Neural cell (in vitro differentiated cells): ENCODE measurements around the gene DGKZ. TPM values are rescaled to one million over a fixed set of nuclear protein-coding genes. Genes with fewer than 3 reads are reported as not detected.

Experiments used
- H2AFZ ChIP-seq: fragments of 200-600, 300-800 bp; sonication (generic), shearing (Covaris generic); 2 replicates; pipeline ENCODE4 v1.6.0; 2014; ENCODE audit warnings: low read depth, mild to moderate bottlenecking, antibody characterized with exemption, low read length, moderate library complexity
- H3F3A ChIP-seq: fragments of 200-600 bp; shearing (Covaris generic); 2 replicates; pipeline ENCODE4 v1.6.1; 2016; ENCODE audit warnings: mild to moderate bottlenecking, moderate library complexity, mixed read lengths, antibody characterized with exemption, low read length; ENCODE audit not compliant: insufficient read depth, poor library complexity, severe bottlenecking
- H3K27ac ChIP-seq: fragments of 200-600, 300-800 bp; sonication (generic), shearing (Covaris generic); 2 replicates; pipeline ENCODE4 v1.5.1; 2014; ENCODE audit warnings: mild to moderate bottlenecking, low read length, moderate library complexity
- H3K27me3 ChIP-seq: fragments of 300-800, 200-600 bp; sonication (generic), shearing (Covaris generic); 2 replicates; pipeline ENCODE4 v1.6.0; 2014; ENCODE audit warnings: mild to moderate bottlenecking, low read depth, low read length, moderate library complexity; ENCODE audit not compliant: insufficient read depth
- H3K36me3 ChIP-seq: fragments of 300-800, 200-600 bp; sonication (generic), shearing (Covaris generic); 2 replicates; pipeline ENCODE4 v1.5.1; 2014; ENCODE audit warnings: mild to moderate bottlenecking, antibody characterized with exemption, low read length, moderate library complexity; ENCODE audit not compliant: insufficient read depth
- H3K4me2 ChIP-seq: fragments of 300-800, 200-600 bp; sonication (generic), shearing (Covaris generic); 2 replicates; pipeline ENCODE4 v1.6.0; 2014; ENCODE audit warnings: mild to moderate bottlenecking, low read length
- H3K4me3 ChIP-seq: fragments of 300-800, 200-600 bp; sonication (generic), shearing (Covaris generic); 2 replicates; pipeline ENCODE4 v1.5.1; 2014; ENCODE audit warnings: mild to moderate bottlenecking, low read length, moderate library complexity
- H3K79me2 ChIP-seq: fragments of 200-600 bp; shearing (Covaris generic); replicated peaks from 2 replicates; pipeline ENCODE4 v1.6.0; 2014; ENCODE audit warnings: mild to moderate bottlenecking, low read length, moderate library complexity; ENCODE audit not compliant: insufficient read depth
- H3K9ac ChIP-seq: fragments of 300-800, 200-600 bp; sonication (generic), shearing (Covaris generic); 2 replicates; pipeline ENCODE4 v1.6.1; 2016; ENCODE audit warnings: mild to moderate bottlenecking, low read length, mixed read lengths
- H3K9me2 ChIP-seq: fragments of 200-600 bp; shearing (Covaris generic); 2 replicates; pipeline ENCODE4 v1.6.1; 2016; ENCODE audit warnings: mild to moderate bottlenecking, low read length, mixed read lengths; ENCODE audit not compliant: insufficient read depth
- H3K9me3 ChIP-seq: fragments of 200-600, 300-800 bp; sonication (generic), shearing (Covaris generic); 2 replicates; pipeline ENCODE4 v1.6.1; 2016; ENCODE audit warnings: mild to moderate bottlenecking, mixed run types, low read length, moderate library complexity, mixed read lengths
- H4K20me1 ChIP-seq: fragments of 200-600 bp; shearing (Covaris generic); 2 replicates; pipeline ENCODE4 v1.6.1; 2016; ENCODE audit warnings: mild to moderate bottlenecking, mixed run types; ENCODE audit not compliant: insufficient read depth
- EP300 ChIP-seq: fragments of 450-650 bp; conservative IDR thresholded peaks from 2 replicates; pipeline ENCODE4 v1.6.1; 2014; ENCODE audit warnings: antibody characterized with exemption, mild to moderate bottlenecking, moderate library complexity; ENCODE audit not compliant: poor library complexity, severe bottlenecking
- EZH2 ChIP-seq: fragments of 200-600, 300-800 bp; shearing (Covaris generic), sonication (generic); IDR thresholded peaks from 2 replicates; pipeline ENCODE4 v1.6.1; 2014; ENCODE audit warnings: antibody characterized with exemption, low read length, borderline replicate concordance, mild to moderate bottlenecking; ENCODE audit not compliant: insufficient read depth, poor library complexity, severe bottlenecking
- MXI1 ChIP-seq: fragments of 450-650 bp; conservative IDR thresholded peaks from 2 replicates; pipeline ENCODE4 v1.6.1; 2014; ENCODE audit warnings: antibody characterized with exemption, mild to moderate bottlenecking; ENCODE audit not compliant: poor library complexity, severe bottlenecking
- POLR2AphosphoS5 ChIP-seq: IDR thresholded peaks from 2 replicates; pipeline ENCODE4 v1.6.1; 2012
- RAD21 ChIP-seq: fragments of 450-650 bp; conservative IDR thresholded peaks from 2 replicates; pipeline ENCODE4 v1.6.1; 2014; ENCODE audit warnings: antibody characterized with exemption, mild to moderate bottlenecking, moderate library complexity
- SMC3 ChIP-seq: fragments of 450-650 bp; conservative IDR thresholded peaks from 2 replicates; pipeline ENCODE4 v1.6.1; 2014; ENCODE audit warnings: antibody characterized with exemption, mild to moderate bottlenecking, moderate library complexity; ENCODE audit not compliant: poor library complexity
- TAF1 ChIP-seq: IDR thresholded peaks from 2 replicates; pipeline ENCODE4 v1.6.1; 2012; ENCODE audit warnings: low read depth
- polyA plus RNA-seq: library from polyadenylated mRNA; depleted of rRNA; stranded (reverse); fragments of >200 nt; gene quantifications from 2 replicates; pipeline ENCODE4 v1.2.3, GENCODE V29; 2014
- TF ChIP-seq, protein P1 (sequence below): fragments of 450-650 bp; IDR thresholded peaks from 2 replicates; pipeline ENCODE4 v1.5.1; 2014; ENCODE audit warnings: antibody characterized with exemption, mild to moderate bottlenecking, moderate library complexity; ENCODE audit not compliant: poor library complexity, severe bottlenecking
- TF ChIP-seq, protein P2 (sequence below): IDR thresholded peaks from 2 replicates; pipeline ENCODE4 v1.6.1; 2012; ENCODE audit warnings: borderline replicate concordance

The DGKZ gene
- polyA plus RNA-seq, 1 donor from 2014 or later: 55.7 TPM

DNA sequence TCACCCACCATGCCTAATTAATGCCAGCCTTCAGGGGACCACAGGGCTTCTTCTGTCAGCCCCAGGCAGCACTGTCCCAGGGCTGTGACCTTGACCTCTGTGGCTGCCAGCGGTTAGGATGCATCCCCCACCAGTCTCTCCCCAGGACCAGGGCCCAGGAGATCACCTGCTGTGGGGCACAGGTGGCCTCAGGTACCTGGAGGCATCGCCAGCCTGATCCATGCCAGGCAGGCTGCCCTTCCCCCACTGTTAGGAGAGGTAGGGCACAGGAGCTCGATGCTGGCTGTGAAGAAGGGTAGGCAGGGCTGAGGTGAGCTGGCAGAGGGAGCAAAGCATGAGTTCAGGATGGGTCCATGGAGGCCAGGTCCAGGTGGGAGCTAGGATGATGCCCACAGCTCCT lies 17.5 kb downstream of the DGKZ start:
- no peaks in the 10 kb centered on the region for H3K9me3 ChIP-seq
- H3K4me3 ChIP-seq: no peak overlapping the region
- no peak for TF ChIP-seq RAD21
- H2AFZ ChIP-seq: no peak overlapping the region
- no peaks in the 10 kb centered on the region for H3F3A ChIP-seq
- H3K9ac ChIP-seq: no peak overlapping the region
- no peaks in the 10 kb centered on the region for H3K27me3 ChIP-seq
- H4K20me1 ChIP-seq: no peaks in the 10 kb centered on the region
- no peak overlapping the region for H3K27ac ChIP-seq
- no peaks in the 10 kb centered on the region for H3K9me2 ChIP-seq
- no peaks in the 10 kb centered on the region for H3K79me2 ChIP-seq
- H3K36me3 ChIP-seq: no peaks in the 10 kb centered on the region
- H3K4me2 ChIP-seq: no peak overlapping the region

DNA sequence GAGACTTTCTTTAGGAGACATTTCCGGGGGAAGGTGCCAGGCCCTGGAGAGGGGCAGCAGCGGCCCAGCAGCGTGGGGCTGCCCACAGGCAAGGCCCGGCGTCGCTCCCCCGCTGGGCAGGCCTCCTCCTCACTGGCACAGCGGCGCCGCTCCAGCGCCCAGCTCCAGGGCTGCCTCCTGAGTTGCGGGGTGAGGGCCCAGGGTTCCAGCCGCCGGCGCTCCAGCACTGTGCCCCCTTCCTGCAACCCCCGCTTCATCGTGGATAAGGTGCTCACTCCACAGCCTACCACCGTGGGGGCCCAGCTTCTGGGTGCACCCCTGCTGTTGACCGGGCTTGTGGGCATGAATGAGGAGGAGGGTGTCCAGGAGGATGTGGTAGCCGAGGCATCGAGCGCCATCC lies 19.0 kb downstream of the DGKZ start:
- Histone ChIP-seq H3F3A (no peaks in the 10 kb centered on the region), H4K20me1 (no peaks in the 10 kb centered on the region), H3K9ac (no peak overlapping the region), H3K9me3 (no peaks in the 10 kb centered on the region), H3K4me2 (no peak overlapping the region), H3K4me3 (no peak overlapping the region), H3K36me3 (no peaks in the 10 kb centered on the region), H2AFZ (no peak overlapping the region), H3K79me2 (no peaks in the 10 kb centered on the region), H3K27me3 (no peaks in the 10 kb centered on the region), H3K9me2 (no peaks in the 10 kb centered on the region), H3K27ac (no peak overlapping the region)
- TF ChIP-seq RAD21 (no peak), MXI1 (no peak), EZH2 (no peak), TAF1 (no peak), POLR2AphosphoS5 (no peak), SMC3 (no peak), EP300 (no peak)
- TF ChIP-seq, protein P1, sequence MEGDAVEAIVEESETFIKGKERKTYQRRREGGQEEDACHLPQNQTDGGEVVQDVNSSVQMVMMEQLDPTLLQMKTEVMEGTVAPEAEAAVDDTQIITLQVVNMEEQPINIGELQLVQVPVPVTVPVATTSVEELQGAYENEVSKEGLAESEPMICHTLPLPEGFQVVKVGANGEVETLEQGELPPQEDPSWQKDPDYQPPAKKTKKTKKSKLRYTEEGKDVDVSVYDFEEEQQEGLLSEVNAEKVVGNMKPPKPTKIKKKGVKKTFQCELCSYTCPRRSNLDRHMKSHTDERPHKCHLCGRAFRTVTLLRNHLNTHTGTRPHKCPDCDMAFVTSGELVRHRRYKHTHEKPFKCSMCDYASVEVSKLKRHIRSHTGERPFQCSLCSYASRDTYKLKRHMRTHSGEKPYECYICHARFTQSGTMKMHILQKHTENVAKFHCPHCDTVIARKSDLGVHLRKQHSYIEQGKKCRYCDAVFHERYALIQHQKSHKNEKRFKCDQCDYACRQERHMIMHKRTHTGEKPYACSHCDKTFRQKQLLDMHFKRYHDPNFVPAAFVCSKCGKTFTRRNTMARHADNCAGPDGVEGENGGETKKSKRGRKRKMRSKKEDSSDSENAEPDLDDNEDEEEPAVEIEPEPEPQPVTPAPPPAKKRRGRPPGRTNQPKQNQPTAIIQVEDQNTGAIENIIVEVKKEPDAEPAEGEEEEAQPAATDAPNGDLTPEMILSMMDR: no peak
- TF ChIP-seq, protein P2, sequence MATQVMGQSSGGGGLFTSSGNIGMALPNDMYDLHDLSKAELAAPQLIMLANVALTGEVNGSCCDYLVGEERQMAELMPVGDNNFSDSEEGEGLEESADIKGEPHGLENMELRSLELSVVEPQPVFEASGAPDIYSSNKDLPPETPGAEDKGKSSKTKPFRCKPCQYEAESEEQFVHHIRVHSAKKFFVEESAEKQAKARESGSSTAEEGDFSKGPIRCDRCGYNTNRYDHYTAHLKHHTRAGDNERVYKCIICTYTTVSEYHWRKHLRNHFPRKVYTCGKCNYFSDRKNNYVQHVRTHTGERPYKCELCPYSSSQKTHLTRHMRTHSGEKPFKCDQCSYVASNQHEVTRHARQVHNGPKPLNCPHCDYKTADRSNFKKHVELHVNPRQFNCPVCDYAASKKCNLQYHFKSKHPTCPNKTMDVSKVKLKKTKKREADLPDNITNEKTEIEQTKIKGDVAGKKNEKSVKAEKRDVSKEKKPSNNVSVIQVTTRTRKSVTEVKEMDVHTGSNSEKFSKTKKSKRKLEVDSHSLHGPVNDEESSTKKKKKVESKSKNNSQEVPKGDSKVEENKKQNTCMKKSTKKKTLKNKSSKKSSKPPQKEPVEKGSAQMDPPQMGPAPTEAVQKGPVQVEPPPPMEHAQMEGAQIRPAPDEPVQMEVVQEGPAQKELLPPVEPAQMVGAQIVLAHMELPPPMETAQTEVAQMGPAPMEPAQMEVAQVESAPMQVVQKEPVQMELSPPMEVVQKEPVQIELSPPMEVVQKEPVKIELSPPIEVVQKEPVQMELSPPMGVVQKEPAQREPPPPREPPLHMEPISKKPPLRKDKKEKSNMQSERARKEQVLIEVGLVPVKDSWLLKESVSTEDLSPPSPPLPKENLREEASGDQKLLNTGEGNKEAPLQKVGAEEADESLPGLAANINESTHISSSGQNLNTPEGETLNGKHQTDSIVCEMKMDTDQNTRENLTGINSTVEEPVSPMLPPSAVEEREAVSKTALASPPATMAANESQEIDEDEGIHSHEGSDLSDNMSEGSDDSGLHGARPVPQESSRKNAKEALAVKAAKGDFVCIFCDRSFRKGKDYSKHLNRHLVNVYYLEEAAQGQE: no peak

DNA sequence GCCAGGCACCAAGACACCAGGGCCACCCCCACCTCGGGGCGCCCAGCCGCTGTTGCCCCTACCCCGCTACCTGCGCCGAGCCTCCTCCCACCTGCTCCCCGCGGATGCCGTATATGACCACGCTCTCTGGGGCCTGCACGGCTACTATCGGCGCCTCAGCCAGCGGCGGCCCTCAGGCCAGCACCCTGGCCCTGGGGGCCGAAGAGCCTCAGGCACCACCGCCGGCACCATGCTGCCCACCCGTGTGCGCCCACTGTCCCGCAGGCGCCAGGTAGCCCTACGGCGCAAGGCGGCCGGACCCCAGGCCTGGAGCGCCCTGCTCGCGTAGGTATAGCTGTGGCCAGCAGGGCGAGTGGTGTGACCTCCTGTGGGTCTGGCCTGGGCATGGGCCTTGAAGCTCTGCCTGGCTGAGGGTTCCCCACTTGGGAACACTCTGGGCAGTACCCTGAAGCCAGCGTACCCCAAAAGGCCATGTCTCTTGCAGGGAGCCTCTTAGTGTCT lies 19.4 kb downstream of the DGKZ start:
- H3K9me2 ChIP-seq: no peaks in the 10 kb centered on the region
- no peak overlapping the region for H3K9ac ChIP-seq
- no peak overlapping the region for H3K27ac ChIP-seq
- no peaks in the 10 kb centered on the region for H3K9me3 ChIP-seq
- H4K20me1 ChIP-seq: no peaks in the 10 kb centered on the region
- H3K4me2 ChIP-seq: no peak overlapping the region
- TF ChIP-seq EZH2 (no peak), POLR2AphosphoS5 (no peak)
- no peaks in the 10 kb centered on the region for H3K36me3 ChIP-seq
- H3K27me3 ChIP-seq: no peaks in the 10 kb centered on the region
- H3F3A ChIP-seq: no peaks in the 10 kb centered on the region
- no peaks in the 10 kb centered on the region for H3K79me2 ChIP-seq
- H3K4me3 ChIP-seq: no peak overlapping the region
- no peak overlapping the region for H2AFZ ChIP-seq
